HEK293T (cell line): ENCODE measurements around the gene CUX1.

Experiments
- FOXM1 ChIP-seq: fragments of 450-650 bp; IDR thresholded peaks from 2 replicates; pipeline ENCODE4 v1.6.1; 2017; ENCODE audit warnings: mild to moderate bottlenecking, borderline replicate concordance
- NFRKB ChIP-seq: fragments of 450-650 bp; IDR thresholded peaks from 2 replicates; pipeline ENCODE4 v1.6.1; 2016; ENCODE audit warnings: mild to moderate bottlenecking, moderate library complexity
- SP1 ChIP-seq: fragments of 450-650 bp; IDR thresholded peaks from 2 replicates; pipeline ENCODE4 v1.6.1; 2017

DNA sequence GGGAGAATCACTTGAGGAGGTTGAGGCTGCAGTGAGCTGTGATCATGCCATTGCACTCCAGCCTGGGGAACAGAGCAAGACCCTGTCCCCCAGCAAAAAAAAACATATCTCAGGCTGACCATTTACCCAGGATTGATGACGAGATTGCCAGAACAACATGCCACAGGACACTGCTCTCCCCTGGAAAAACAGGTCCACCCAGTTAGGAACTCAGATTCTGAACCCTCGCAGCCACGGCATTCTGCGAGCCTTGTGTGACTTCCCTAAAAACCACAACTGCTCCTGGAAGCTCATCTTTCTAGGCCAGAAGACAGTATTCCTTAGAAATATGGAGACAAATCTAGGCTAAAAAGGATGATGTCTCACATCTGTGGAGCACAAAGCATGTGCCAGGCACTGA is 427.2 kb downstream of the CUX1 start:
- TF ChIP-seq NFRKB (no peak), SP1 (no peak), FOXM1 (no peak)
